ENCODE data around the gene ATAD3A.
"Not testable (repeated sequence)": the region's sequence is repeated elsewhere in the genome, so short reads cannot be mapped to it uniquely, and the experiment has no call there.

Gene ATAD3A

DNA sequence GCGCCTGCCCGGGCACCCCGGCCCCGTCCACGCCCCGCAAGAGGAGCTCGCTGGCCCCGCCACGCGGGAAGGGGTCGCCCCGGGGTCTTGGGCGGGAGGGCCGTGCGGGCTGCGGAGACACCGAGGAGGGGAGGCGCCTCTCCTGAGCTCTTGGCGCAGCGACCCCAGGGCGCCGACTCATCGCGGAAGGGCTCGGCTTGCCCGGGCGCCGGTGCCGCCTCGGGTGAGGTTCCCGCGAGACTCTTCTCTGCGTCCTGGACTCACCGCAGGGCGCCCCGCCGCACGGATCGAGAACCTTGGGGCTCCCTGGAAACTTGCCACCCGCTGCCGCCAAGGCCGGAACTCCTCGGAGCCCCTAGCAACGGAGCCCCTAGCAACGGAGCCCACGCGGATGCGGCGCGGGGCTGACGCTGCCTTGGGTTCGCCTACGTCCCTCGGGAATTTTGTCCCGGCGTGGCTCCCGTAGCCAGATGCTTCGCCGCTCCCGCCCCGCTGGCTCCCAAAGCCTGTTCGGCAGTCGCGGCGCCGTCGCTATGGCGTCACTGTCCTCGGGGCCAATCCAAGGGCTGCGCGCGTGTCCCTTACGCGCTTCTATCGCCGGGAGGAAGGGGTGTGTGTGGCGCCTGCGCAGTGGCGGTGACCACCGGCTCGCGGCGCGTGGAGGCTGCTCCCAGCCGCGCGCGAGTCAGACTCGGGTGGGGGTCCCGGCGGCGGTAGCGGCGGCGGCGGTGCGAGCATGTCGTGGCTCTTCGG is at the start of gene ATAD3A:
ATAD3A (plus strand) TSS at position 630 of the 753 bp plus-strand sequence; CDS start at position 737, 107 bp downstream.
- DNase-seq: peak; percentile 84 to 96

DNA sequence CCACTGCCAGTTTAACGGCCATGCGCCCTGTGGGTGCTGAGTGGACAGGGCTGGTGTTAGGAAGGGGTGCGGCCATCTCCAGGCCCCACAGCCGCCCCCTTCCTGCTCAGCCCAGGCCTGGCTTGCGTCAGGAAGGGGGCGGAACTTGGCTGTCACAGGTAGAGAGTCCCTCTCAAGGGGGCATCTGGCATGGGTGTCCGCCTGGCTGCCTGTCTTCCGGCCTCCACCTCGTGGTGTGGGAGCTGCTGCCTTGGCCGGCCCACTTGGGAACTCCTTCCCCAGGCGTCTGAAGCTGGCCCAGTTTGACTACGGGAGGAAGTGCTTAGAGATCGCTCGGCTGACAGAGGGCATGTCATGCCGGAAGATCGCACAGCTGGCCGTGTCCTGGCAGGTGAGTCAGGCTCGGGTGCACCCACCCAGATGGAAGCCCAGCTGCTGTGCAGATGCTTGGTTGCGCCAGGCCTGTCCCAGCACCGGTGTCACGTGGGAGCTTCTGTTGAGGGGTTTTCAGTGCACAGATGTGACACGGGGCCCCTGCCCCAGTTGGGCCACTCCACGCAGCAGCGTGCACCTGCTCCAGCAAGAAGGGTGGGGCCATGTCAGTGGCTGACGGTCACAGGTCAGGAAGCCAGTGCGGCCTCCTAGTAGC is 49.5 kb upstream of the ATAD3A start:
- peak; percentile 37 to 74 for DNase-seq

DNA sequence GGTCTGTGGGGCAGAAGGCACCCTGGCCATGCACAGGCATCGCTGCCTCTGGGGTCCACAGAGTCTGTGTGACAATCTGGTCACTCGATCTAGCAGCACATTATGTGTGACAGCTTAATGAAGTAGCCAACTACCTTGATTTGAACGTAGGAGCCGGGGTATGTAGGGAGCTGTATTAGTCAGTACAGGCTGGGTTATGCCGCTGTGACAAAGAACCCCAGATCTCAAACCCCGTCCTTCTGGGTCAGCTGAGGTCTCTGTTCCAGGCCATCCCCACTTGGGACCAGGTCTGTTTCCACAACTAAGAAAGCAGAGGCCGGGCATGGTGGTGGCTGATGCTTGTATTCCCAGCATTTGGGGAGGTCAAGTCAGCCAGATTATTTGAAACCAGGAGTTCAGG is 48.6 kb upstream of the ATAD3A start:
- no peak for DNase-seq

DNA sequence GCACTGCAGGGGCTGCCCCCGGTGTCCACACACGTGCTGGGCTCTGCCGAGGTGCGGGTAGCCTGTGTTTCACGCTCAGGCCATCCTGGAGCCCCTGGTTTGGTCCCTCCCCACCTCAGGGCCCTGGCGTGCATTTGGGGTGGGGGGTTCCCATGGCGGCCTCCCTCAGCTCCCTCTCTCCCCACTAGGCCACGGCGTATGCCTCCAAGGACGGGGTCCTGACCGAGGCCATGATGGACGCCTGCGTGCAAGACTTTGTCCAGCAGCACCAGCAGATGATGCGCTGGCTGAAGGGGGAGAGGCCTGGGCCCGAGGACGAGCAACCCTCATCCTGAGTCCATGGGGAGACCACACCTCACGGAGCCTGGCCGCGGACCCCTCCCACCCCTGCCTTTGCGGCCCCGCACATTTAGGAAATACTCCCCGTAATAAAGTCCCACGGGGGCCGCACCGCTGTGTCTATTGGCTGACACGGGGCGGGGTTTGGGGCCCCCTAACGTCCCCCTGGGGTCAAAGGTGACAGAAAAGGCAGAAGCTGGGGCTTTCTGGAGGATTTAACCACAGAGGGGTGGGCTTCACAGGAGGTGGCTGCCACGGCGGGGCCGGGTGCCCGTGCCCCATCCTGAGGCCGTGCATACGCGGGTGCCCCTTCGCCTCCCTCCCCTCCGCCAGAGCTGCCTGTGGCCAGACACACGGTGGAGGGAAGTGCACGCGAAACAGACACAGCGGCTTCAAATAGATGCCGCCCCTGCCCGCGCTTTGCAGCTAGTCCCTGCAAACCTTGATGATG is 43.6 kb upstream of the ATAD3A start:
- not testable (repeated sequence) for DNase-seq

DNA sequence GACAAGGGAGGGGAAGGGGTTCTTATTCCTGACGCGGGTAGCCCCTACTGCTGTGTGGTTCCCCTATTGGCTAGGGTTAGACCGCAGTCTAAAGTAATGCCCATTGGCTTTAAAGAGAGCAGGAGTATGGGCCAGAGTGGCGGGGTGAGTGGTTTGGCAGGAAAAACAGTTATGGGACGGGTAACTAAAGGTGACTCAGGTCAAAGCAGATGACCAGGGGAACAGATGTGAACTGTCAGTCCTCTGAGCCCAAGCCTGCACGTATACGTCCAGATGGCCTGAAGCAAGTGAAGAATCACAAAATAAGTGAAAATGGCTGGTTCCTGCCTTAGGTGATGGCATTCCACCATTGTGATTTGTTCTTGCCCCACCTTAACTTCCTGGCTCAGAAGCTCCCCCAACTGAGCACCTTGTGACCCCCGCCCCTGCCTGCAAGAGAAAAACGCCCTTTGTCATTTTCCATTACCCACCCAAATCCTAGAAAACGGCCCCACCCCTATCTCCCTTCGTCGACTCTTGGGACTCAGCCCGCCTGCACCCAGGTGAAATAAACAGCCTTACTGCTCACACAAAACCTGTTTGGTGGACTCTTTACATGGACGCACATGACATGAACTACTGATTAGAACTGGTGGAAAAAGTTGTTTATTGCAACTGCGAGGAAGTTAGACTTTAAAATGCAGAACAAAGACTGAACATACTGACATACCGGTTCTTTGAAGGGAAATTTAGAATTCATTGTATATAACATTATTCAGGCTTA is 41.2 kb upstream of the ATAD3A start:
- no peak for DNase-seq

DNA sequence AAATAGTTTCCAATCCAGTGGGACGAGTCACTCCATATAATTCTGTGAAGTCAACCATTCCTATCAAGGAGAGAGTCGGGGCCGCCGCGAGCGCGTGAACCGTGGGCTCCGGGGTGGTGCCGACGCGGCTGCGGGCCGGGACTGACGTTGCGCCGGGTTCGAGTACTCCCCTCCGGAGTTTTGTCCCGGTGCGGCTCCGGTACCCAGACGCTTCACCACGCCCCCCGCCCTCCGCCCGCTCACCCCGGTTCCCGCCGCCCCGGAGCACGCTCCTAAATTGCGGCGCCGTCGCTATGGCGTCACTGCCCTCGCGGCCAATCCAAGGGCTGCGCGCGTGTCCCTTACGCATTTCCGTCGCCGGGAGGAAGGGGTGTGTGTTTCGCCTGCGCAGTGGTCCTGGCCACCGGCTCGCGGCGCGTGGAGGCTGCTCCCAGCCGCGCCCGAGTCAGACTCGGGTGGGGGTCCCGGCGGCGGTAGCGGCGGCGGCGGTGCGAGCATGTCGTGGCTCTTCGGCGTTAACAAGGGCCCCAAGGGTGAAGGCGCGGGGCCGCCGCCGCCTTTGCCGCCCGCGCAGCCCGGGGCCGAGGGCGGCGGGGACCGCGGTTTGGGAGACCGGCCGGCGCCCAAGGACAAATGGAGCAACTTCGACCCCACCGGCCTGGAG is 40.4 kb upstream of the ATAD3A start, which contains the start of gene ATAD3B:
ATAD3B (plus strand) TSS at position 377 of the 664 bp plus-strand sequence; CDS start at position 497, 120 bp downstream.
- peak; percentile 66 to 83 for DNase-seq

DNA sequence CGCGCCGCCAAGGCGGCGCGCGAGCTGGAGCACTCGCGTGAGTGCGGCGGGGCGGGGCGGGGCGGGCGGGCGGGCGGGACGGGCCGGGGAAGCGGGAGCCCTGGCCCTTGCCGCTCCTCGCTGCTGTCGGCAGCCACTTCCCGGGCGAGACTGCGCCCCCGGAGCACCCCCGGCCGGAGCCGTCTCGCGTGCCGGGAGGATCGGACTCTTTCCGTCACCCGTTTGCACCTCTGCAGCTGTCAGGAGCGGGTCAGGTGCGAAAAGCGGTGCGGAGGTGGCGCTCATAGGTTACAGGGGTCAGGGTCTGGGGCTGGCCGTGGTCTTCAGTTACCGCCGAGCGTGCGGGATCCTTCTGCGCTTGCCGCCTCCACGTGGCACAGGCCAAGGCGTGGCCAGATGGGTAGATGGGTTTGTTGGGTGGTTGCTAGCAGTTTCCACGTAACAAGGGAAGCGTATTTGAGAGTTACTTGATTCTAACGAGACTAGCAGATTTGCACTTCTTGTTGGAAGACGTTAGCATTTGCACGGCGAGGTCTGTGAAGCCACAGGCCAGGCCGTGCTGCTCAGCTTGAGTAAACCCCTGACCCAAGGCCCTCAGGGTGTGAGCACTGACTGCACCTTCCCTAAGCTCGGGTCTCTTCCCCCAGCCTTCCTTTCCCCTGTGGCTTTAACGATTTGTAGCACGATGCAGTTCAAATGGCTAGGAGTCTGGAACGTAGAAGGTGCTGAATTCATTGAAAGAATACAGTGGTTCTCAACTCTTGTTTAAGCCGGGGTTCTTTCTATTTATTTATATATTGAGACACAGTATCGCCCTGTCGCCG is 39.7 kb upstream of the ATAD3A start:
- not testable (repeated sequence) for DNase-seq

DNA sequence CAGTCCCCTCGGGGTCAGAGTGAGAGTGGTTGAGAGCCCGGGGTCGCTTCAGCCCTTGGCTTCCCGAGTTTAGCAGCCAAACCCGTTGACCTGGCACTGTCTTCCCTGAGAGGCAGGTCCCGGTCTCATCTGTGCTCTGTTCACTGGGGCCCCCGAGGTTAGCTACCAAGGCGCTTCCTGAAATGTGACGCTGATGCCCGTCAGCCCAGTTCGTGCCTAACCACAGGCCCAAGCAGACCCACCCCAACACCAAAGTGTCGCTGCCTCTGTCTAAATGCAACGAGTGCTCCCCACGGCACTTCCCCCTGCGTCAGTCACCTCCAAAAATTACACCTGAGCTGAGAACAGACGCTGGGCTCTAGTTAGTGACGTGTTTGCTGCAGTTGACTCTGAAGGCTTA is 36.0 kb upstream of the ATAD3A start:
- DNase-seq: not testable (repeated sequence)

DNA sequence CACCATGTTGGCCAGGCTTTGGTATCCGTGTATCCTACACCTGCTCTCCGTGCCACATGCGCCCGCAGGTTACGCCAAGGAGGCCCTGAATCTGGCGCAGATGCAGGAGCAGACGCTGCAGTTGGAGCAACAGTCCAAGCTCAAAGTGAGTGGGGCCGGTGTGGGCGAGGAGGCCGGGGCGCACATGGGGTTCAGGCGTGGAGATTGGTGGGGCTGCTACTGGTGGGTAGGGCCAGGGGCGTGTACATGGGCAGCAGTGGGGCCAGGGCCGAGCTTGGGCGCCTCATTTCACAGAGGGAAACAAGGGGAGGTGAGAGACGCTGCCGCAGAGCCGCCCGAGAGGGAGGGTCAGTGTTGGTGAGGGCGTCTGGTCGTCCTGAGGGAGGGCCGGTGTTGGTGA is 34.8 kb upstream of the ATAD3A start:
- no peak for DNase-seq

DNA sequence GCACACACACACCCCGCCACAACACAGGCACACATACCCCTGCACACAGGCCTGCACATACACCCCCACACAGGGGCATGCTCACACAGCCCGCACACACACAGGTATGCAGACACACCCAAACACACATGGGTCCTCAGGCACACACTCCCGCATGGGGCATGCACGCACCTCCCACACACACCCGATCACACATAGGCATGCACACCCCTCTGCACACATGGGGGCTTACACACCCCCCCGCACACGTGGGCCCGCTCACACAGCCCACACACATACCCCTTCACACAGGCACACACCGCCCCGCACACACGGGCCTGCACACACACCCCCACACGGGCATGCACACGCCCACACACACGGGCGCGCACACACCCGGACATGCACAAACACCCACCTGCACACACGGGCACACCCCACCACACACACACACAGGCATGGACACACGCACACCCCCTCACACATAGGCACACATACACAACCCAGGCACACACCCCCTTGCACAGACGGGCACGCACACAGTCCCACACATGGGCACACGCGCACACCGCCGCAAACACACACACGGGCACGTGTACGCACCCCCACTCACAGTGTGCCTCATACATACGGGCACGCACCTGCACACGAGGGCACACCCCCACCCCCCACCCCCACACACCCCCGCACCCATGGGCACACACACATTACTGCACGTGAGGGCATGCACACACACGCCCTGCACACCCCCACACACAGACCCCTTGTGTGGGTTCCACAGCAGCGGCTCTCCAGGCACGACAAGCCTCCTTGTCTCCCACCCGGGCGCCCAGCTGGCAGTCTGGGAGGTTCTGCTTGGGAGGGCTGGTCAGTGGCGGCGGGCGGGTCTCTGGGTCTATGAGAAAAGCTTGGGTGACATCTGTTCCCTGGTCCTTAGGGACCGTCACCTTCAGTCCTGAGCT is 32.1 kb upstream of the ATAD3A start:
- no peak for DNase-seq

DNA sequence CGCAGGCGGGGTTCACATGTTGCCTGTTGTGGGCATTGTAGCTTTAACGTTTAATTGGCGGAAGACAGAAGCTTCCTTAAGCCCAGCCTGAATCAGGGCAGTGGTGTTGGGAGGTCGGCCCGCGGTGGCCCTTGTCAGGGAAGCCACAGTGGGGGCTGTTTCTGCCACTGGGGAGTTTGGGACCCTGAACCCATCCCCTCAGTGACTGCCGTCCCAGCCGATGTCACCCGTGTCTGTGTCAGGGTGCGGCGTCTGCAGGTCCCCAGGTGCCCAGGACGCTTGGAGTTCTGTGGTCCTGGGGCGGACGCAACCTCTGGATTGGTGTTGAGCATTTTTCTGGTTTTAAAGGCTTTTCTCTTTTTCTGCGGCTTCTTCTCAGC is 31.5 kb upstream of the ATAD3A start:
- not testable (repeated sequence) for DNase-seq

DNA sequence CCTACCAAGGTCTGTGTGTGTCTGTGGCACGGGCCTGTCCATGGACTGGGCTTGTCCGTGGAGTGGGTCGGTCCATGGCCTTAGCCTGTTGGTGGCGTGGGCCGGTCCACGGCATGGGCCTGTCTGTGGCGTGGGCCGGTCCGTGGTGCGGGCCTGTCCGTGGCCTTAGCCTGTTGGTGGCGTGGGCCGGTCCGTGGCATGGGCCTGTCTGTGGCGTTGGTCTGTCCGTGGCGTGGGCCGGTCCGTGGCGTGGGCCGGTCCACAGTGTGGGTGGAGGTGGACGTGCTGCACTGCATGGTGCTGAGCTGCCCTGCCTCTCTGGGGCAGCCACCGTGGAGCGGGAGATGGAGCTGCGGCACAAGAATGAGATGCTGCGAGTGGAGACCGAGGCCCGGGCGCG is 30.2 kb upstream of the ATAD3A start:
- DNase-seq: not testable (repeated sequence)

DNA sequence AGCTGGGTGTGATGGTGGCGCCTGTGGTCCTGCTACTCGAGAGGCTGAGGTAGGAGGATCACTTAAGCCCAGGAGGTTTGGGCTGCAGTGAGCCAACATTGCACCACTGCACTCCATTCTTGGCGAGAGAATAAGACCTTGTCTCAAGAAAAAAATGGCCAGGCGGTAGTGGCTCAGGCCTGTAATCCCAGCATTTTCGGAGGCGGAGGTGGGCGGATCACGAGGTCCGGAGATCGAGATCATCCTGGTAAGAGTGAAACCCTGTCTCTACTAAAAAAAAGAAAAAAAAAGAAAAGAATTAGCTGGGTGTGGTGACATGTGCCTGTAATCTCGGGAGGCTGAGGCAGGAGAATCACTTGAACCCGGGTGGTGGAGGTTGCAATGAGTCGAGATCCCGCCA is 29.1 kb upstream of the ATAD3A start:
- no peak for DNase-seq

DNA sequence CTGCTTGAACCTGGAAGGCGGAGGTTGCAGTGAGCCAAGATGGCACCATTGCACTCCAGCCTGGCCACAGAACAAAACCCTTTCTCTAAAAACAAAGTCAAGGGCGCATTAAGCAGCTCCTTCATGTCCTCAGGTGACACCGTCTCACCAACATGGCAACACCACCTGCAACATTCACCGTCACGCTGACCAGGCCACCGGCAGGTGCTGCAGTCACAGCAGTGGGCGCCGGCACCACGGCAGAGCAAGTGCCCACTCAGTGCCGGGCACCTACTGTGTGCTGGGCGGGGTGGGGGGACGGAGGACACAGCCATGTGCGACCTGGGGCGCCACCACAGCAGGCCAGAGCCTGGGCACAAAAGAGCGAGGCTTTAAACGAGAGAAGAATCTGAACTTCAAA is 28.2 kb upstream of the ATAD3A start:
- no peak for DNase-seq

DNA sequence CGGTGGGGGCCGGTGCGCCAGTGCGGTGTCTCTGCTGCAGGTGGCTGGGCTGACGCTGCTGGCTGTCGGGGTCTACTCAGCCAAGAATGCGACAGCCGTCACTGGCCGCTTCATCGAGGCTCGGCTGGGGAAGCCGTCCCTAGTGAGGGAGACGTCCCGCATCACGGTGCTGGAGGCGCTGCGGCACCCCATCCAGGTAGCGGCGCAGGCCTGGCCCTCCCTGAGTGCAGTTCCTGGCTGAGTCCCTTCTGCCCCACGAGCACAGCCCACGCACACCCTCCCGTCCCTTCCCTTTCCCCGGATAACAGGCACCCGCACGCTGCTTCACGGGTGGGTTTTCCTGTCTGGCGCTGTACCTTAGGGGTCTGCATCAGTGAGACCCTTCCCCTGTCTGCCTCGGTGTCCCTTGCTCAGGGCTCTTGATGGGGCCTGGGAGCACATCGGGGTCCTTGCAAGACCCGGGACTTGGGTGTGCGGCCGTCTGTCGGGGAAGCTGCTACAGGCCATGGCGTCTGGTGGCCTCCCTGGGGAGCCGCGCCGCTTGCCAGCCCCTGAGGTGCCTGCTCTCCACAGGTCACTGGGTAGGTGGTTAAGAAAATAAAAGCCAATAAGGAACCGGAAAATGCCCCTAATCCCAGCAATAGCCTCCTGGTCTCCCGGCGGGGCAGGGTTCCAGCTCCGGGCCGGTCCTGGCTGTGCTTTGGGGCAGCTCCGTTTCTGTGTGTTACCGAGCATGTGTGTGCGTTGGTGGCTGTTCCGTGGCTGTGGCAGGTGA is 26.8 kb upstream of the ATAD3A start:
- not testable (repeated sequence) for DNase-seq

DNA sequence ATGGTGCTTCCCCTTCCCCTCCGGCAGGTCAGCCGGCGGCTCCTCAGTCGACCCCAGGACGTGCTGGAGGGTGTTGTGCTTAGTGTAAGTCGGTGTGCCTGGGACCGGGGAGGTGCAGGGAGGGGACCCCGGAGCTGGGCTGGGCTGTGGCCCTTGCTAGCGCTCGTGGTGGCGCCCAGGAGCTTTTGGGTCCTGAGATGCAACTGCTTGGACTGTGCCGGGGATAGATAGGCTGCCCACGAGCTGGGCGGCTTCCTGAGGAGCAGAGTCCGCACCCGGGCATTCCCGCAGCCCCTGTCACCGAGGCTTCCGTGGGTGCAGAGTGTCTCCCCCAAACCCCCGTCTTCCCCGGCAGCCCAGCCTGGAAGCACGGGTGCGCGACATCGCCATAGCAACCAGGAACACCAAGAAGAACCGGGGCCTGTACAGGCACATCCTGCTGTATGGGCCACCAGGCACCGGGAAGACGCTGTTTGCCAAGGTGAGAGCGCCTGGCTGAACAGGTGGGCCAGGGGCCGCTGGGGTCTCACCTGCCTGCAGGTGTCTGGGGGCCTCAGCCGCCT is 26.1 kb upstream of the ATAD3A start:
- not testable (repeated sequence) for DNase-seq

DNA sequence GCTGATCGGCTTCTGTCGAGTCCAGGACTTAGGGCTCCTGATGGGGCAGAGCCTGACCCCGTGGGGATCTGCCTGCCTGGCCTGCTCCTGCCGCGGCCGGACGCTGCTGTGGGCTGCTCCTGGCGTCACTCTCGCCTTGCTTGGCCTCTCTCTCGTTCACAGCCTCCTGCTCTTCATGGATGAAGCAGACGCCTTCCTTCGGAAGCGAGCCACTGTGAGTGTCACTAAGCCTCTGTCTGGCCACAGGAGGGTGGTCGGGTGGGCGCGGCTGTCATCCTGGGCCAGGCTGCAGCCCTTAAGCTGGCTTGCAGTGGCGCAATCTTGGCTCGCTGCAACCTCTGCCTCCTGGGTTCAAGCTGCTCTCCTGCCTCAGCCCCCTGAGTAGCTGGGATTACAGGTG is 24.3 kb upstream of the ATAD3A start:
- DNase-seq: no peak

DNA sequence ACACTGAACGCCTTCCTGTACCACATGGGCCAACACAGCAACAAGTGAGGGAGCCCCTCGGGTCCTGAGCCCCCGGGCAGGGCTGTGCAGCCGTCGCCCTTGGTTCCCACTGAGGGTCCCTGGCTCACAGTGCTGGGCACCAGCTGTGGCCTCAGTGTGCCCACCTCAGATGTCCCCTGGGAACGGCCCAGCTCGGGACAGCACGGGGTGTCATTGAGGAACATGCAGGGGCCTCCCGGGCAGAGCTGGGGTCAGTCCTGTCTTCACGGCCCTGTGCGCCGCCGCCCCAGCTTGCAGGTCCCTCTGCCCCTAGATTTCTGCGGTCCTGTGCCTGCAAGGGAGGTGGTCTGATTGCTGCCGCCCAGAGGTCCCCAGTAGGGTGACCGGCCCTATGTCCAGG is 22.7 kb upstream of the ATAD3A start:
- DNase-seq: no peak

DNA sequence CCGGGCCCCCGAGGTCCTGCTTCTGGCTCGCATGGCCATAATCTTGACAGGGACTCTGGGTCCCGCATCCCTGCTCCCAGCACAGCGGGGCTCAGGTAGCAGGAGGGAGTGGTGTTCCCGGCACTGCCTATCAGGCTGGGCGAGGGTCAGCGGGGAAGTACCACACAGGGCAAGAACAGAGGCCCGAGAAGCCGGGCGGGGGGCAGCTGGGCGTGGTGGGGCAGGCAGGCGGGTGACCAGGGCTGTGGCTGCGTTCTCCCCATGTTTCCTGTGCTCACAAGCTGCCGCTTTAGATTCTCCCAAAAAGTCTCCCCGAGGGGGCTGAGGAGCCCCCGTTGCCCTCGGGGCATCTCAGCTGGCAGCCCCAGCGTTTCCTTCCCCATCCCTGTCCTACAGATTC is 22.1 kb upstream of the ATAD3A start:
- no peak for DNase-seq

Measured in NCI-H524 (cell line).